Caco-2 (cell line): ENCODE measurements around the gene FRMD1. TPM values are rescaled to one million over a fixed set of nuclear protein-coding genes. Genes with fewer than 3 reads are reported as not detected.
A peak's percentile ranks its signal among the peaks of the same experiment; 100 is the strongest.

Source experiments
- BruUV-seq: library from RNA; stranded (reverse); fragments of 400-500 nt; replicated peaks from 2 replicates; lab custom pipeline; 2021; lab: Mats Ljungman, UMichigan
- CTCF ChIA-PET: fragments of 300-600 bp; sonication (Branson Sonifier 250); formaldehyde crosslinking; loops from one replicate; lab custom pipeline; 2022; ENCODE audit warnings: antibody characterized with exemption; lab: Charles Lee
- POLR2A ChIA-PET: fragments of 300-600 bp; sonication (Branson Sonifier 250); formaldehyde crosslinking; loops from one replicate; lab custom pipeline; 2022; ENCODE audit warnings: antibody characterized with exemption; lab: Charles Lee
- DNase-seq, 2 experiments: peaks; one replicate each; pipeline versions ENCODE4 v3.0.0 to v3.0.0-alpha.2; 2020 to 2022
- H3K27me3 ChIP-seq: replicated peaks from 2 replicates; pipeline ENCODE4 v1.6.0; 2011; ENCODE audit warnings: low read length; ENCODE audit not compliant: control insufficient read depth, insufficient read depth
- H3K36me3 ChIP-seq: 2 replicates; pipeline ENCODE4 v1.5.1; 2011; ENCODE audit warnings: low read length; ENCODE audit not compliant: control insufficient read depth, insufficient read depth
- H3K4me1 ChIP-seq: fragments of 250-450 bp; sonication (Bioruptor Pico); 2 replicates; pipeline ENCODE4 v1.5.1; 2020; ENCODE audit warnings: mild to moderate bottlenecking
- H3K4me3 ChIP-seq: 2 replicates; pipeline ENCODE4 v1.5.1; 2011; ENCODE audit warnings: low read depth, mild to moderate bottlenecking, control low read depth, low read length
- H3K9me3 ChIP-seq: fragments of 250-450 bp; sonication (Bioruptor Pico); 2 replicates; pipeline ENCODE4 v1.5.1; 2020; ENCODE audit warnings: mild to moderate bottlenecking, moderate library complexity
- H3K27ac Mint-ChIP-seq: one replicate; pipeline ENCODE4 v1.8.0; 2022; ENCODE audit warnings: mixed read lengths; ENCODE audit not compliant: unreplicated experiment
- H3K27me3 Mint-ChIP-seq: one replicate; pipeline ENCODE4 v1.8.0; 2022; ENCODE audit warnings: mixed read lengths; ENCODE audit not compliant: insufficient read depth, unreplicated experiment
- H3K36me3 Mint-ChIP-seq: one replicate; pipeline ENCODE4 v1.8.0; 2022; ENCODE audit warnings: mild to moderate bottlenecking, mixed read lengths; ENCODE audit not compliant: insufficient read depth, unreplicated experiment
- H3K4me1 Mint-ChIP-seq: one replicate; pipeline ENCODE4 v1.8.0; 2022; ENCODE audit warnings: low read depth, mixed read lengths; ENCODE audit not compliant: unreplicated experiment
- H3K4me3 Mint-ChIP-seq: one replicate; pipeline ENCODE4 v1.8.0; 2022; ENCODE audit warnings: mild to moderate bottlenecking, moderate library complexity, mixed read lengths; ENCODE audit not compliant: unreplicated experiment
- H3K9me3 Mint-ChIP-seq: one replicate; pipeline ENCODE4 v1.8.0; 2022; ENCODE audit warnings: mixed read lengths; ENCODE audit not compliant: unreplicated experiment
- intact Hi-C: fragments of 100-400 bp; cut with micrococcal nuclease; formaldehyde crosslinking; loops from one replicate; pipeline ENCODE4 v1.10.0; 2022; ENCODE audit not compliant: unreplicated experiment
- total RNA-seq: library from RNA; stranded (reverse); gene quantifications from 2 replicates; pipeline ENCODE4 v1.2.3, GENCODE V29; 2022
- TF ChIP-seq, protein P1 (sequence below), 2 experiments: fragments of 200-600 bp in 1 of 2; IDR thresholded peaks; 1 replicate in 1 of 2; 2 replicates in 1 of 2; pipeline versions ENCODE4 v1.5.1 to v1.8.0; 2011 to 2022; ENCODE audit warnings: antibody characterized with exemption in 1 of 2, control low read depth in 1 of 2, inconsistent platforms in 1 of 2, low read depth in 1 of 2, low read length in 1 of 2, mild to moderate bottlenecking in 1 of 2, moderate library complexity in 1 of 2; ENCODE audit not compliant: insufficient read depth in 1 of 2, severe bottlenecking in 1 of 2, unreplicated experiment in 1 of 2

The FRMD1 gene
- total RNA-seq, 1 experiment from 2014 or later, result 0.14 TPM

DNA sequence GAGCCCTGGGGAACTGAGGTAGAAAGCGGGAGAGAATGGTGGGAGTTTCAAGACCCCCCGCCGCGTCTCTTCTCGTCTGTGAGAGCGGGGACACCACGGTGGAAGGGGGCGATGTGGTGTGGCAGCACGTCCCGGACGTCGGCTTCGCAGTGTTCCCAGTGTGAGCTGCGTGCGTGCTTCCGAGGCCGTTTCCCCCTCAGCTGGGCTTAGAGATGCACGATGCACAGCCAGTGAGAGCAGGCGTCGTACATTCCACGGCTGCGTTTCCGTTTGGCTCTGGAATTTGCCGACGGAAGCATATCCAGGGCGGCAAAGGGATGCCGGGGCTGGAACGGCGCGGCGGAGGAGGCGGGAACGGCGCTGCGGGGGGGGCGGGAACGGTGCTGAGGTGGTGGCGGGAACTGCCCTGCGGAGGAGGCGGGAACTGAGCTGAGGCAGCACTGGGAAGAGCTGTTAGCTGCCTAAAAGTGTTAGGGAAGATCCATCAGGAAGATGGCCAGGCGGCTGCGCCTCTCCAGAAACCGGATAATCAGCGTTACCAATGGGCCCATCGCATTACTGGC is 43.8 kb downstream of the FRMD1 start:
- peaks cover 8% of the 10 kb centered on the region; the same call in 1 of the 2 replicates for H3K4me1 ChIP-seq
- CTCF ChIA-PET, result no interaction called here
- H3K27me3 Mint-ChIP-seq, result no peaks in the 10 kb centered on the region

DNA sequence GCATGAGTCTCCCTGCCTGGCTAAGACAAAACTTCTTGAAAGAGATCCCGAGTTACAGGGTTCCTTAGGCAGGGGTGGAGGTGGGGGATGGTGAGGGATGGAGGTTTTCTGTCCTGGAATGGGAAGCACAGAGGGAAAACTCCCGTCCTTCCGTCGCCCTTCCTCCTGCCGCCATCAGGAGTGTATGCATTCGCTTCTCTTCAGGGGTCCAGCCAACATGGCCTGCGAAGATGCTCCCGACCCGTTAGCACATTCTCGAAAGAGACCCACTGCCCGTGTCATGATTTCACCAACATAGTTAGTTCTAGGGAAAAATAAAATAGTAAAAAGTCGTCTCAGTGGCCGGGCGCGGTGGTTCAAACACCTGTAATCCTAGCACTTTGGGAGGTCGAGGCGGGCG is 44.5 kb downstream of the FRMD1 start:
- H3K27ac Mint-ChIP-seq, result no peak overlapping the region
- no peak overlapping the region for H3K4me3 ChIP-seq
- DNase-seq, result no peak
- H3K9me3 Mint-ChIP-seq, result peaks cover 15% of the 10 kb centered on the region
- POLR2A ChIA-PET, result no interaction called here
- peaks cover 22% of the 10 kb centered on the region for H3K9me3 ChIP-seq
- no peaks in the 10 kb centered on the region for H3K36me3 ChIP-seq
- intact Hi-C loops, result no loop called here
- peaks cover 8% of the 10 kb centered on the region; the same call in 1 of the 2 replicates for H3K4me1 ChIP-seq
- TF ChIP-seq, protein P1, sequence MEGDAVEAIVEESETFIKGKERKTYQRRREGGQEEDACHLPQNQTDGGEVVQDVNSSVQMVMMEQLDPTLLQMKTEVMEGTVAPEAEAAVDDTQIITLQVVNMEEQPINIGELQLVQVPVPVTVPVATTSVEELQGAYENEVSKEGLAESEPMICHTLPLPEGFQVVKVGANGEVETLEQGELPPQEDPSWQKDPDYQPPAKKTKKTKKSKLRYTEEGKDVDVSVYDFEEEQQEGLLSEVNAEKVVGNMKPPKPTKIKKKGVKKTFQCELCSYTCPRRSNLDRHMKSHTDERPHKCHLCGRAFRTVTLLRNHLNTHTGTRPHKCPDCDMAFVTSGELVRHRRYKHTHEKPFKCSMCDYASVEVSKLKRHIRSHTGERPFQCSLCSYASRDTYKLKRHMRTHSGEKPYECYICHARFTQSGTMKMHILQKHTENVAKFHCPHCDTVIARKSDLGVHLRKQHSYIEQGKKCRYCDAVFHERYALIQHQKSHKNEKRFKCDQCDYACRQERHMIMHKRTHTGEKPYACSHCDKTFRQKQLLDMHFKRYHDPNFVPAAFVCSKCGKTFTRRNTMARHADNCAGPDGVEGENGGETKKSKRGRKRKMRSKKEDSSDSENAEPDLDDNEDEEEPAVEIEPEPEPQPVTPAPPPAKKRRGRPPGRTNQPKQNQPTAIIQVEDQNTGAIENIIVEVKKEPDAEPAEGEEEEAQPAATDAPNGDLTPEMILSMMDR (IDR thresholded peaks at IDR 0.05; ENCODE audit: insufficient read depth in 1 of 2, low read depth in 1 of 2, low read length in 1 of 2, severe bottlenecking in 1 of 2, unreplicated experiment in 1 of 2), result no peak
- peak overlapping the region; percentile 74 for H3K4me3 Mint-ChIP-seq
- no peaks in the 10 kb centered on the region for H3K36me3 Mint-ChIP-seq
- CTCF ChIA-PET, result no interaction called here
- no peaks in the 10 kb centered on the region for H3K27me3 ChIP-seq
- H3K27me3 Mint-ChIP-seq, result no peaks in the 10 kb centered on the region
- BruUV-seq, result no TSS peak
- H3K4me1 Mint-ChIP-seq, result no peaks in the 10 kb centered on the region

More for the DNA sequence above, 43.8 kb downstream of the FRMD1 start:
- H3K9me3 ChIP-seq, result peaks cover 28% of the 10 kb centered on the region
- H3K27me3 ChIP-seq, result no peaks in the 10 kb centered on the region
- H3K4me3 ChIP-seq, result peak overlapping the region; percentile 42
- Mint-ChIP-seq H3K9me3 (peaks cover 19% of the 10 kb centered on the region), H3K27ac (peak overlapping the region; percentile 29), H3K4me3 (peak overlapping the region; percentile 74), H3K4me1 (no peaks in the 10 kb centered on the region), H3K36me3 (no peaks in the 10 kb centered on the region)
- BruUV-seq, result no TSS peak
- POLR2A ChIA-PET, result interaction anchor here (0.6 to 1.5 kb wide), 2 partner anchors 103 to 297 kb away, joined by 3 to 4 read pairs; no protein-coding TSS in a partner anchor
- H3K36me3 ChIP-seq, result no peaks in the 10 kb centered on the region
- DNase-seq, result peak; percentile 69 to 80
- TF ChIP-seq, protein P1 (IDR thresholded peaks at IDR 0.05; ENCODE audit: insufficient read depth in 1 of 2, low read depth in 1 of 2, low read length in 1 of 2, severe bottlenecking in 1 of 2, unreplicated experiment in 1 of 2), result no peak
- intact Hi-C loops, result no loop called here

DNA sequence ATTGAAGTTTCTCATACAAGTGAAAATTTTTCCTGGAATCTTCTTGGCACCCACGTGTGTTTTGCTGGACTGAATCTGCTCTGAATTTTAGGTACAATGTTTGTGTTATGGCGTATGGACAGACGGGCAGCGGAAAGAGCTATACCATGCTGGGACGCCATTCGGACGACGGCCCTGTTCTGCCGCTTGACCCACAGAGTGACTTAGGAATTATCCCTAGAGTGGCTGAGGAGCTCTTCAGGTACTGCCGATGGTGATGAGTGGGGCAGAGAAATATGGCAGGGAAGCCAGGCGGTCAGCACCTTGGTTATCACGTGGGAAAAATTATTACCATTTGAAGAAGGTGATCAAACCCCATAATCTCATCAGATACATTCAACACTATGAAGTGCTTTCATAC is 45.2 kb downstream of the FRMD1 start:
- BruUV-seq, result no TSS peak
- DNase-seq, result no peak
- H3K9me3 ChIP-seq, result peaks cover 17% of the 10 kb centered on the region
- no peaks in the 10 kb centered on the region for H3K27me3 ChIP-seq
- Mint-ChIP-seq H3K27me3 (no peaks in the 10 kb centered on the region), H3K4me3 (no peak overlapping the region), H3K9me3 (peaks cover 15% of the 10 kb centered on the region), H3K27ac (no peak overlapping the region), H3K4me1 (no peaks in the 10 kb centered on the region), H3K36me3 (no peaks in the 10 kb centered on the region)
- intact Hi-C loops, result no loop called here
- ChIA-PET POLR2A (no interaction called here), CTCF (no interaction called here)
- H3K4me3 ChIP-seq, result no peak overlapping the region
- H3K36me3 ChIP-seq, result no peaks in the 10 kb centered on the region
- TF ChIP-seq, protein P1 (IDR thresholded peaks at IDR 0.05; ENCODE audit: insufficient read depth in 1 of 2, low read depth in 1 of 2, low read length in 1 of 2, severe bottlenecking in 1 of 2, unreplicated experiment in 1 of 2), result no peak
- H3K4me1 ChIP-seq, result peaks cover 8% of the 10 kb centered on the region; the same call in 1 of the 2 replicates
